GM06990 (cell line): Measurements from ENCODE around the gene PKP1.

Experiments
- DNase-seq: peaks from one replicate; pipeline ENCODE4 v3.0.0-alpha.2; 2011; ENCODE audit not compliant: insufficient read length; ENCODE audit errors: extremely low read depth
- H3K27me3 ChIP-seq: replicated peaks from 2 replicates; pipeline ENCODE4 v1.6.0; 2011; ENCODE audit warnings: low read length; ENCODE audit not compliant: control insufficient read depth, insufficient read depth
- H3K36me3 ChIP-seq: 2 replicates; pipeline ENCODE4 v1.5.1; 2011; ENCODE audit warnings: low read length; ENCODE audit not compliant: control insufficient read depth, insufficient read depth
- H3K4me3 ChIP-seq: replicated peaks from 2 replicates; pipeline ENCODE4 v1.5.1; 2011; ENCODE audit warnings: low read depth, mild to moderate bottlenecking, control low read depth, low read length
- CTCF ChIP-seq: IDR thresholded peaks from 2 replicates; pipeline ENCODE4 v1.5.1; 2011; ENCODE audit warnings: low read length, control low read depth, mild to moderate bottlenecking, inconsistent platforms; ENCODE audit not compliant: insufficient read depth, poor library complexity, severe bottlenecking

Gene PKP1

GRCh38 chr1:201334325-201335173 lies 51.2 kb downstream of the PKP1 start:
- no peaks in the 10 kb centered on the region for H3K36me3 ChIP-seq
- no peak for DNase-seq
- peaks cover 1% of the 10 kb centered on the region; the same call in 1 of the 2 replicates for H3K27me3 ChIP-seq
- H3K4me3 ChIP-seq, result no peak overlapping the region
- TF ChIP-seq CTCF, result no peak

- no peak overlapping the region for H3K4me3 ChIP-seq
- no peak for DNase-seq
- no peak for TF ChIP-seq CTCF
- H3K36me3 ChIP-seq, result no peaks in the 10 kb centered on the region
- H3K27me3 ChIP-seq, result peaks cover 1% of the 10 kb centered on the region; the same call in 1 of the 2 replicates
Measured at GRCh38 chr1:201335174-201335870, 52.0 kb downstream of the PKP1 start.

- DNase-seq, result no peak
- Histone ChIP-seq H3K4me3 (no peak overlapping the region), H3K36me3 (no peaks in the 10 kb centered on the region), H3K27me3 (peaks cover 1% of the 10 kb centered on the region; the same call in 1 of the 2 replicates)
- TF ChIP-seq CTCF, result no peak
Measured at GRCh38 chr1:201335901-201336300, 52.6 kb downstream of the PKP1 start.

- no peak for TF ChIP-seq CTCF
- Histone ChIP-seq H3K27me3 (peaks cover 1% of the 10 kb centered on the region; the same call in 1 of the 2 replicates), H3K4me3 (no peak overlapping the region), H3K36me3 (no peaks in the 10 kb centered on the region)
- DNase-seq, result no peak
Measured at GRCh38 chr1:201336711-201337450, 53.6 kb downstream of the PKP1 start.

GRCh38 chr1:201341377-201341776 lies 58.1 kb downstream of the PKP1 start:
- DNase-seq, result no peak
- H3K36me3 ChIP-seq, result no peaks in the 10 kb centered on the region
- no peaks in the 10 kb centered on the region; the same call in 1 of the 2 replicates for H3K27me3 ChIP-seq
- no peak for TF ChIP-seq CTCF
- H3K4me3 ChIP-seq, result no peak overlapping the region
